IMR-90 (cell line): ENCODE data around the gene GARNL3. TPM values are rescaled to one million over a fixed set of nuclear protein-coding genes. Genes with fewer than 3 reads are reported as not detected.
A peak's percentile ranks its signal among the peaks of the same experiment; 100 is the strongest.

Experiments
- ATAC-seq: fragments of 200-7000 bp; cut with Tn5 transposase; 2 replicates; pipeline ENCODE4 v1.9.1; 2020; ENCODE audit warnings: low read depth, mild to moderate bottlenecking, moderate library complexity
- BruUV-seq: library from RNA; stranded (reverse); fragments of 400-500 nt; replicated peaks from 2 replicates; lab custom pipeline; 2021; lab: Mats Ljungman, UMichigan
- CTCF ChIA-PET: fragments of 300-600 bp; formaldehyde crosslinking; extraction: SDS; loops from one replicate; lab custom pipeline; 2021; ENCODE audit warnings: antibody characterized with exemption; lab: Yijun Ruan, JAX
- POLR2A ChIA-PET: fragments of 300-600 bp; sonication (Branson Sonifier 250); formaldehyde crosslinking; loops from one replicate; lab custom pipeline; 2022; ENCODE audit warnings: antibody characterized with exemption; ENCODE audit not compliant: unreplicated experiment; lab: Charles Lee
- DNase-seq: peaks from one replicate; pipeline ENCODE4 v3.0.0; 2013
- H2AFZ ChIP-seq: replicated peaks from 2 replicates; pipeline ENCODE3; 2013; ENCODE audit warnings: low read length, mild to moderate bottlenecking; ENCODE audit not compliant: poor library complexity
- H2AK5ac ChIP-seq: 2 replicates; pipeline ENCODE4 v1.6.1; 2013; ENCODE audit warnings: low read depth, low read length, inconsistent platforms
- H2AK9ac ChIP-seq: replicated peaks from 2 replicates; pipeline ENCODE3; 2013; ENCODE audit warnings: mild to moderate bottlenecking, low read depth, low read length, moderate library complexity; ENCODE audit not compliant: poor library complexity
- H2BK120ac ChIP-seq: 2 replicates; pipeline ENCODE4 v1.6.1; 2013; ENCODE audit warnings: low read depth, low read length, inconsistent platforms
- H2BK15ac ChIP-seq: 3 replicates; pipeline ENCODE4 v1.6.1; 2013; ENCODE audit warnings: low read depth, low read length, inconsistent platforms
- H2BK20ac ChIP-seq: 2 replicates; pipeline ENCODE4 v1.6.1; 2013; ENCODE audit warnings: low read depth, mild to moderate bottlenecking, inconsistent platforms, low read length, moderate library complexity
- H2BK5ac ChIP-seq: 2 replicates; pipeline ENCODE4 v1.6.1; 2013; ENCODE audit warnings: mild to moderate bottlenecking, low read depth, low read length, inconsistent platforms; ENCODE audit not compliant: poor library complexity, severe bottlenecking
- H3K14ac ChIP-seq: replicated peaks from 2 replicates; pipeline ENCODE4 v1.6.1; 2013; ENCODE audit warnings: low read depth, low read length, inconsistent platforms
- H3K18ac ChIP-seq: 2 replicates; pipeline ENCODE4 v1.6.1; 2013; ENCODE audit warnings: low read depth, low read length, control low read depth
- H3K23ac ChIP-seq: 2 replicates; pipeline ENCODE4 v1.6.1; 2013; ENCODE audit warnings: low read depth, low read length, inconsistent platforms
- H3K27ac ChIP-seq: 2 replicates; pipeline ENCODE4 v1.5.1; 2013; ENCODE audit warnings: mild to moderate bottlenecking, control low read depth, low read length; ENCODE audit not compliant: insufficient read depth
- H3K27me3 ChIP-seq: 2 replicates; pipeline ENCODE4 v1.6.1; 2013; ENCODE audit warnings: low read length; ENCODE audit not compliant: control insufficient read depth, insufficient read depth
- H3K36me3 ChIP-seq: 2 replicates; pipeline ENCODE4 v1.6.1; 2013; ENCODE audit warnings: low read length, mixed read lengths; ENCODE audit not compliant: control insufficient read depth, insufficient read depth
- H3K4ac ChIP-seq: 2 replicates; pipeline ENCODE4 v1.6.1; 2013; ENCODE audit warnings: low read depth, low read length, inconsistent platforms
- H3K4me1 ChIP-seq: 2 replicates; pipeline ENCODE4 v1.6.1; 2013; ENCODE audit warnings: low read length, mixed read lengths; ENCODE audit not compliant: control insufficient read depth, insufficient read depth
- H3K4me2 ChIP-seq: 2 replicates; pipeline ENCODE4 v1.6.1; 2013; ENCODE audit warnings: low read depth, mild to moderate bottlenecking, control low read depth, low read length, moderate library complexity
- H3K4me3 ChIP-seq: 2 replicates; pipeline ENCODE4 v1.5.1; 2013; ENCODE audit warnings: low read depth, mild to moderate bottlenecking, control low read depth, low read length, moderate library complexity; ENCODE audit not compliant: insufficient read depth
- H3K56ac ChIP-seq: 2 replicates; pipeline ENCODE4 v1.6.1; 2013; ENCODE audit warnings: low read length, inconsistent platforms; ENCODE audit not compliant: insufficient read depth; ENCODE audit errors: extremely low read depth
- H3K79me1 ChIP-seq, 2 experiments: 2 replicates each; pipeline ENCODE4 v1.6.1; 2013; ENCODE audit warnings: low read length in 2 of 2, inconsistent platforms in 1 of 2, low read depth in 1 of 2
- H3K9ac ChIP-seq: 2 replicates; pipeline ENCODE4 v1.6.1; 2013; ENCODE audit warnings: low read depth, low read length, control low read depth
- H3K9me1 ChIP-seq: 2 replicates; pipeline ENCODE4 v1.6.1; 2013; ENCODE audit warnings: low read length, inconsistent platforms; ENCODE audit not compliant: insufficient read depth
- H3K9me3 ChIP-seq: 2 replicates; pipeline ENCODE4 v1.6.1; 2013; ENCODE audit warnings: low read length; ENCODE audit not compliant: control insufficient read depth, insufficient read depth
- H4K20me1 ChIP-seq: 2 replicates; pipeline ENCODE4 v1.6.1; 2013; ENCODE audit warnings: low read length, inconsistent platforms; ENCODE audit not compliant: insufficient read depth
- H4K5ac ChIP-seq: 2 replicates; pipeline ENCODE4 v1.6.1; 2013; ENCODE audit warnings: mild to moderate bottlenecking, low read depth, low read length, control low read depth
- H4K8ac ChIP-seq, 2 experiments: 2 replicates each; pipeline ENCODE4 v1.6.1; 2013; ENCODE audit warnings: low read depth in 2 of 2, low read length in 2 of 2, control low read depth in 1 of 2, inconsistent platforms in 1 of 2
- H4K91ac ChIP-seq: 2 replicates; pipeline ENCODE4 v1.6.1; 2013; ENCODE audit warnings: low read depth, low read length, inconsistent platforms; ENCODE audit not compliant: insufficient read depth
- CEBPB ChIP-seq: IDR thresholded peaks from 2 replicates; pipeline ENCODE4 v1.6.1; 2012; ENCODE audit warnings: low read depth, low read length, improper control_type of control experiment
- NFE2L2 ChIP-seq: fragments of 150-350 bp; IDR thresholded peaks from 2 replicates; pipeline ENCODE4 v1.6.1; 2016; ENCODE audit warnings: low read depth, mild to moderate bottlenecking, low read length
- WGBS, 2 experiments: methylation state at CpG; one replicate each; pipeline versions ENCODE4 v1.1.5 to v1.1.7; 2013; ENCODE audit warnings: missing lambda C conversion rate in 2 of 2; ENCODE audit not compliant: insufficient read length in 1 of 2; ENCODE audit errors: extremely low coverage in 2 of 2; 5-methylcytosine and 5-hydroxymethylcytosine counted together
- dilution Hi-C: fragments of 300-500 bp; cut with HindIII; formaldehyde crosslinking; loops from one replicate; pipeline ENCODE4 v1.14.3; 2018; ENCODE audit warnings: low sequenced_read_pairs; ENCODE audit not compliant: unreplicated experiment
- in situ Hi-C: fragments of 300-500 bp; cut with MboI; formaldehyde crosslinking; loops from 3 replicates; pipeline ENCODE4 v1.14.3; 2019; ENCODE audit warnings: low sequenced_read_pairs, inconsistent platforms, mixed read lengths
- intact Hi-C: fragments of 100-400 bp; cut with micrococcal nuclease; formaldehyde crosslinking; loops from 2 replicates; pipeline ENCODE4 v1.10.0; 2022
- polyA plus RNA-seq, 3 experiments: library from polyadenylated mRNA; depleted of rRNA; stranded (reverse); fragments of >200 nt; gene quantifications; 2 replicates each; pipeline ENCODE4 v1.2.3, GENCODE V29; 2012; ENCODE audit warnings: low replicate concordance in 1 of 3
- total RNA-seq: library from RNA; depleted of rRNA; stranded (reverse); fragments of >200 nt; gene quantifications from 2 replicates; pipeline ENCODE4 v1.2.3, GENCODE V29; 2012

Gene GARNL3
- total and polyA plus RNA-seq, 2 of the 4 experiments (the other 2 are of a cell fraction): 1.9 to 5.0 TPM

- Histone ChIP-seq H3K27me3 (no peaks in the 10 kb centered on the region), H3K27ac (no peak overlapping the region), H3K23ac (no peak overlapping the region), H2AK9ac (no peak overlapping the region), H3K9me3 (no peaks in the 10 kb centered on the region), H3K14ac (no peak overlapping the region), H4K91ac (no peak overlapping the region), H4K20me1 (no peaks in the 10 kb centered on the region), H3K56ac (no peak overlapping the region), H2AFZ (no peak overlapping the region), H3K79me1 (no peaks in the 10 kb centered on the region), H3K9me1 (no peaks in the 10 kb centered on the region), H2BK120ac (no peak overlapping the region), H4K8ac (no peak overlapping the region), H3K4me1 (peaks cover 5% of the 10 kb centered on the region), H4K5ac (no peak overlapping the region), H3K9ac (no peak overlapping the region), H3K4me2 (peak overlapping the region; percentile 54), H2BK15ac (no peak overlapping the region), H3K4ac (no peak overlapping the region), H3K36me3 (no peaks in the 10 kb centered on the region), H3K18ac (no peak overlapping the region), H3K4me3 (no peak overlapping the region), H2BK5ac (no peak overlapping the region), H2AK5ac (no peak overlapping the region), H2BK20ac (no peak overlapping the region)
- TF ChIP-seq NFE2L2 (no peak), CEBPB (peak; percentile 99)
- DNase-seq: peak; percentile 64
- dilution Hi-C loops (no loop called here), intact Hi-C loops (no loop called here), in situ Hi-C loops (no loop called here)
- ATAC-seq: peak; percentile 59
- ChIA-PET CTCF (interaction anchor here (1.4 kb wide), 1 partner anchor 25 kb away, joined by 3 read pairs; no protein-coding TSS in a partner anchor), POLR2A (interaction anchor here (0.6 kb wide), 1 partner anchor 91 kb away, joined by 11 read pairs; no protein-coding TSS in a partner anchor)
- BruUV-seq: no TSS peak
- no CpG with 5 or more reads among the region's 3 CpGs for whole genome bisulfite sequencing, 2 experiments
Measured at GRCh38 chr9:127308652-127309434, 44.3 kb downstream of the GARNL3 start.
